ENCODE data around the gene CALN1. TPM values are rescaled to one million over a fixed set of nuclear protein-coding genes. Genes with fewer than 3 reads are reported as not detected.
"Not testable (repeated sequence)": the region's sequence is repeated elsewhere in the genome, so short reads cannot be mapped to it uniquely, and the experiment has no call there.

CALN1 gene
- polyA plus RNA-seq, 4 donors = 0.52 to 2.1 (median 1.2) TPM

- DNase-seq (ENCODE audit: low read depth in 4 of 4, low spot score in 3 of 4) = no peak
These were observed 2.5 kb downstream of the CALN1 start for GRCh38 chr7:72409638-72410015.

- DNase-seq (ENCODE audit: low read depth in 4 of 4, low spot score in 3 of 4) = no peak
These were observed 3.0 kb downstream of the CALN1 start for GRCh38 chr7:72408966-72409637.

GRCh38 chr7:72406820-72407403, 5.2 kb downstream of the CALN1 start:
- no peak for DNase-seq (ENCODE audit: low read depth in 4 of 4, low spot score in 3 of 4)

GRCh38 chr7:72405871-72406270, 6.3 kb downstream of the CALN1 start:
- no peak for DNase-seq (ENCODE audit: low read depth in 4 of 4, low spot score in 3 of 4)

- DNase-seq (ENCODE audit: low read depth in 4 of 4, low spot score in 3 of 4) = no peak
These were observed 6.7 kb downstream of the CALN1 start for GRCh38 chr7:72405418-72405817.

- no peak for DNase-seq (ENCODE audit: low read depth in 4 of 4, low spot score in 3 of 4)
These were observed 7.4 kb downstream of the CALN1 start for GRCh38 chr7:72404743-72405142.

- no peak for DNase-seq (ENCODE audit: low read depth in 4 of 4, low spot score in 3 of 4)
These were observed 8.6 kb downstream of the CALN1 start for GRCh38 chr7:72403458-72404076.

GRCh38 chr7:72394016-72394415, 18.1 kb downstream of the CALN1 start:
- DNase-seq (ENCODE audit: low read depth in 4 of 4, low spot score in 3 of 4) = no peak

GRCh38 chr7:72391821-72392377, 20.2 kb downstream of the CALN1 start:
- DNase-seq (ENCODE audit: low read depth in 4 of 4, low spot score in 3 of 4) = no peak

GRCh38 chr7:72386118-72386517, 26.0 kb downstream of the CALN1 start:
- DNase-seq (ENCODE audit: low read depth in 4 of 4, low spot score in 3 of 4) = no peak

GRCh38 chr7:72362246-72362645, 49.9 kb downstream of the CALN1 start:
- DNase-seq (ENCODE audit: low read depth in 4 of 4, low spot score in 3 of 4) = no peak

GRCh38 chr7:72345208-72345727, 66.9 kb downstream of the CALN1 start:
- DNase-seq (ENCODE audit: low read depth in 4 of 4, low spot score in 3 of 4) = no peak

GRCh38 chr7:72343991-72344390, 68.1 kb downstream of the CALN1 start:
- DNase-seq (ENCODE audit: low read depth in 4 of 4, low spot score in 3 of 4) = no peak

GRCh38 chr7:72343354-72343753, 68.8 kb downstream of the CALN1 start:
- not testable (repeated sequence) for DNase-seq (ENCODE audit: low read depth in 4 of 4, low spot score in 3 of 4)

- DNase-seq (ENCODE audit: low read depth in 4 of 4, low spot score in 3 of 4) = no peak
These were observed 74.6 kb downstream of the CALN1 start for GRCh38 chr7:72337390-72338167.

GRCh38 chr7:72336632-72337389, 75.3 kb downstream of the CALN1 start:
- DNase-seq (ENCODE audit: low read depth in 4 of 4, low spot score in 3 of 4) = no peak

GRCh38 chr7:72336382-72336631, 75.8 kb downstream of the CALN1 start:
- DNase-seq (ENCODE audit: low read depth in 4 of 4, low spot score in 3 of 4) = no peak

GRCh38 chr7:72335561-72336381, 76.4 kb downstream of the CALN1 start:
- no peak for DNase-seq (ENCODE audit: low read depth in 4 of 4, low spot score in 3 of 4)

- DNase-seq (ENCODE audit: low read depth in 4 of 4, low spot score in 3 of 4) = no peak
These were observed 77.4 kb downstream of the CALN1 start for GRCh38 chr7:72334698-72335097.

GRCh38 chr7:72334066-72334465, 78.1 kb downstream of the CALN1 start:
- DNase-seq (ENCODE audit: low read depth in 4 of 4, low spot score in 3 of 4) = no peak

All from left renal pelvis (tissue), 4 donors.